Measurements from ENCODE around the gene CYP4F2. TPM values are rescaled to one million over a fixed set of nuclear protein-coding genes. Genes with fewer than 3 reads are reported as not detected.
A peak's percentile ranks its signal among the peaks of the same experiment; 100 is the strongest.

The CYP4F2 gene
- total and polyA plus RNA-seq, 9 of the 15 experiments (the other 6 are each of a cell fraction or from before 2014, with no cell fraction given): 0.10 to 0.56 (median 0.32) TPM; not detected in 2

DNA sequence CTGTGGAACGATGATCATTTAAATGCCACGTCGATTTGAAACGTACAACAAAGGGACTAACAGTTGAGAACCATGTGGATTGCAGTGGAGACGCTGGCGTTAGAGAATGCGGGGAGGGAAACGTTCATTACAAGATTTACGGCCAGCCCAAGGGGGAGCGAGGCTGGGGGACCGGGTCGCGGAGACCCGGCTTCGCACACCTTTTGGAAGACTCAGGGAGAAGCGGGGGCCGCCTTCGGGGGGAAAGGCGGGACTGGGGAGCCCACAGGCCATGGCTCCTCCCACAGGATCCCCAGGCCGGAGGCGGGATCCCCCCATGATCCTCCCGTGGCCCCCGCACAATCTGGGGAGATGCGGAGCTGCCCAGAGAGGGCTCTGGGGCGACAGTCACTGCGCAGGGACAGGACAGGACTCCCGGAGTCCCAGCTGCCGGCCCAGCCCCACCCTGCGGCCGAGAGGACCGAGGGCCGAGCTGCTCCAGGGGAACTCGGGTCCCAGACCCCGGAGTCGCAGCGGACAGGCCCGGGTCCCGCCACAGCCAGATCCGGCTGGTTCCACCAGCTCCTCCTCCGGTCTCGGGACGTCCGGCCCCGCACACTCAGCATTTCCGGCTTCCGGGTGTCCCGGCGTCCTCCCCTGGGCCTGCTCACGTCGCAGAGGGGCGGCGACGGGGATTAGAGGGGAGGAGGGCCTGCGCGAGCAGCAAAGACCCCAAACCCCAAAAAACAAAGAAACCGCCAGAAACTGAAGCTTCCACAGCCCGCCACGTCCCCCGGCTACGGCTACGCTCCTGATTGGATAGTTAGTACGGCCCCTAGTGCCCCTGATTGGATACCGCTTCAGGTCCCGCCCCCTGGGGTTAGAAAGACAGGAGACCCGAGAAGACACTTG lies 61.3 kb downstream of the CYP4F2 start (continued):
- TF ChIP-seq GTF3C2 (IDR thresholded peaks at IDR 0.05; ENCODE audit: borderline replicate concordance, extremely low read depth, insufficient read length) (no peak), ZEB2 (IDR thresholded peaks at IDR 0.05) (peak; percentile 61), TAF7 (tag; IDR thresholded peaks at IDR 0.05) (peak; percentile 60), ZNF764 (CRISPR knock-in tag; IDR thresholded peaks at IDR 0.05; ENCODE audit: low read depth) (peak; percentile 67; the same call in 1 of the 2 replicates), ZBTB8A (IDR thresholded peaks at IDR 0.05; ENCODE audit: partially characterized antibody) (no peak), ARHGAP35 (IDR thresholded peaks at IDR 0.05; ENCODE audit: partially characterized antibody) (no peak), E2F8 (IDR thresholded peaks at IDR 0.05; ENCODE audit: low read depth, partially characterized antibody) (peak; percentile 89), HSF4 (CRISPR knock-in tag; IDR thresholded peaks at IDR 0.05; ENCODE audit: borderline replicate concordance) (0 out of 2 replicates have a peak, but pooled peaks have one; percentile 22), DPF2 (IDR thresholded peaks at IDR 0.05) (no peak; the same call in 1 of the 2 replicates), RBM22 (IDR thresholded peaks at IDR 0.05; ENCODE audit: low read depth, low read length, poor library complexity, severe bottlenecking) (peak; percentile 96), YY1 (IDR thresholded peaks at IDR 0.05; ENCODE audit: borderline replicate concordance in 1 of 3, control insufficient read depth in 1 of 3, extremely low read depth in 1 of 3, insufficient read depth in 3 of 3, insufficient read length in 1 of 3, insufficient replicate concordance in 2 of 3, low read depth in 1 of 3, low read length in 2 of 3) (peak in 2 of 3 experiments; percentile 54 to 63), TARDBP (IDR thresholded peaks at IDR 0.05) (peak; percentile 14; the same call in 1 of the 2 replicates), MTA2 (IDR thresholded peaks at IDR 0.05; ENCODE audit: low read depth) (no peak), KDM5B (IDR thresholded peaks at IDR 0.05; ENCODE audit: insufficient replicate concordance, low read depth, low read length) (peak; percentile 84), GABPB2 (CRISPR knock-in tag; conservative IDR thresholded peaks at IDR 0.05) (no peak), KAT2B (IDR thresholded peaks at IDR 0.05; ENCODE audit: low read depth, low read length) (no peak), MAFK (IDR thresholded peaks at IDR 0.05; ENCODE audit: low read length) (peak; percentile 79), TAF9B (IDR thresholded peaks at IDR 0.05; ENCODE audit: partially characterized antibody) (peak; percentile 63), ZFX (CRISPR knock-in tag; IDR thresholded peaks at IDR 0.05) (peak; percentile 83), SMARCE1 (IDR thresholded peaks at IDR 0.05) (no peak), SAFB (IDR thresholded peaks at IDR 0.05; ENCODE audit: borderline replicate concordance, low read depth, low read length) (peak; percentile 32), FOS (IDR thresholded peaks at IDR 0.05; ENCODE audit: extremely low read depth, insufficient read length) (peak; percentile 94), ZNF239 (CRISPR knock-in tag; IDR thresholded peaks at IDR 0.05) (no peak)

Measured in K562 (cell line).